ENCODE results near the gene MTMR11. TPM values are rescaled to one million over a fixed set of nuclear protein-coding genes. Genes with fewer than 3 reads are reported as not detected.

MTMR11 gene
- total and polyA plus RNA-seq, 2 of the 13 experiments (the other 11 are each of a cell fraction or from before 2014, with no cell fraction given) = 0.49 to 2.8 TPM

DNA sequence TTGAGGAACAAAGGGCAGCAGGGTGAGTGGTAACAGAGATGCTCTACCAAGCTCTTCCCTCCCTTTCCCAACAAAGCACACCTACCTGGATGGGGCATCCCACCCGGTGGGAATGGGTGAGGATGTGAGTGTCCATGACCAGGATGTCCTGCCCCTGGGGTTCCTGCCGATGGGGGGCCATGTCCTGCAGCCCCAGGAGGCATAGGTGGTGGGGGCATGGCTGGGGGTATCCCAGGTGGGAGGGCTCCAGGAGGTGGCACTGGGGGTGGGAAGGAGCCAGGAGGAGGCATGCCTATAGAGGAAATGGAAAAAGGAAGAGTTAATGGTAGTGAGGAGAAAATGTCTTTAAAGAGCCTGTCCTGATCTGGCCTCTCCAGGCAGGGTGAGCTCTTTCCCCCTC, 10.9 kb downstream of the MTMR11 start:
- ATAC-seq (no peak), FAIRE-seq (no peak), DNase-seq (ENCODE audit: low spot score) (no peak)
- peaks cover 13 to 41% of the 10 kb centered on the region in 2 experiments for H3K36me3 ChIP-seq (replicated peaks in 1 of 2; ENCODE audit: control insufficient read depth in 1 of 2, insufficient read depth in 2 of 2, low read length in 2 of 2)
- no TSS peak for BruUV-seq (replicated peaks)
- H3K27ac ChIP-seq (ENCODE audit: extremely low read length, insufficient read depth, low read length) = no peak overlapping the region
- no peak for TF ChIP-seq KLF12 (CRISPR knock-in tag; IDR thresholded peaks at IDR 0.05; ENCODE audit: borderline replicate concordance)
- TF ChIP-seq ZNF33A (CRISPR knock-in tag; IDR thresholded peaks at IDR 0.05; ENCODE audit: borderline replicate concordance) = no peak
- TF ChIP-seq ZSCAN22 (CRISPR knock-in tag; IDR thresholded peaks at IDR 0.05) = no peak
- TF ChIP-seq BATF2 (CRISPR knock-in tag; IDR thresholded peaks at IDR 0.05) = no peak
- H2AFZ ChIP-seq (ENCODE audit: low read length) = no peak overlapping the region
- no peaks in the 10 kb centered on the region; a peak in 1 of 5 replicates for H3K27me3 ChIP-seq (ENCODE audit: control insufficient read depth in 1 of 2, insufficient read depth in 2 of 2, low read length in 2 of 2)
- H4K20me1 ChIP-seq (ENCODE audit: insufficient read depth, low read length) = 0 out of 2 replicates have a peak, but pooled peaks cover 3% of the 10 kb centered on the region
- no peak overlapping the region for H3K9ac ChIP-seq (ENCODE audit: insufficient read depth, low read depth, low read length)
- peak overlapping the region; percentile 90; the same call in 1 of the 2 replicates for H3K4me2 ChIP-seq (ENCODE audit: low read depth, low read length)
- H3K4me1 ChIP-seq (ENCODE audit: insufficient read depth, low read length) = peaks cover 30% of the 10 kb centered on the region
- POLR2A ChIA-PET = no interaction called here
- no peaks in the 10 kb centered on the region for H3K9me3 ChIP-seq (ENCODE audit: low read length)
- H3K4me3 ChIP-seq (replicated peaks in 1 of 3; ENCODE audit: insufficient read depth in 1 of 3, low read depth in 2 of 3, low read length in 3 of 3) = no peak overlapping the region
- 100% methylated on average over 2 of the region's 2 CpGs for WGBS (ENCODE audit: low lambda C conversion rate)
- intact Hi-C loops (cut with micrococcal nuclease; ENCODE audit: unreplicated experiment) (no loop called here), in situ Hi-C loops (cut with HindIII; ENCODE audit: extremely low pct_ligation_motif_present, low pct_unique_long_range_greater_than_20kb) (no loop called here)
- peaks cover 17% of the 10 kb centered on the region for H3K79me2 ChIP-seq (ENCODE audit: insufficient read depth, low read length)
- CTCF ChIA-PET (ENCODE audit: low intra/inter-chr PET ratio, low total read pairs) = no interaction called here

- H3K9ac ChIP-seq (ENCODE audit: insufficient read depth, low read depth, low read length) = no peak overlapping the region
- H3K9me3 ChIP-seq (ENCODE audit: low read length) = no peaks in the 10 kb centered on the region
- H3K27me3 ChIP-seq (ENCODE audit: control insufficient read depth in 1 of 2, insufficient read depth in 2 of 2, low read length in 2 of 2) = no peaks in the 10 kb centered on the region; a peak in 1 of 5 replicates
- DNase-seq (ENCODE audit: low spot score) = no peak
- 0 out of 2 replicates have a peak, but pooled peaks cover 3% of the 10 kb centered on the region for H4K20me1 ChIP-seq (ENCODE audit: insufficient read depth, low read length)
- H2AFZ ChIP-seq (ENCODE audit: low read length) = no peak overlapping the region
- CTCF ChIA-PET (ENCODE audit: low intra/inter-chr PET ratio, low total read pairs) = no interaction called here
- ATAC-seq = no peak
- no peak for FAIRE-seq
- H3K27ac ChIP-seq (ENCODE audit: extremely low read length, insufficient read depth, low read length) = no peak overlapping the region
- WGBS (ENCODE audit: low lambda C conversion rate) = 93% methylated on average over 3 of the region's 3 CpGs
- POLR2A ChIA-PET = no interaction called here
- no peak overlapping the region for H3K4me2 ChIP-seq (ENCODE audit: low read depth, low read length)
- in situ Hi-C loops (cut with HindIII; ENCODE audit: extremely low pct_ligation_motif_present, low pct_unique_long_range_greater_than_20kb) = no loop called here
- intact Hi-C loops (cut with micrococcal nuclease; ENCODE audit: unreplicated experiment) = no loop called here
- no TSS peak for BruUV-seq (replicated peaks)
- H3K36me3 ChIP-seq (replicated peaks in 1 of 2; ENCODE audit: control insufficient read depth in 1 of 2, insufficient read depth in 2 of 2, low read length in 2 of 2) = peaks cover 13 to 41% of the 10 kb centered on the region in 2 experiments
- peaks cover 17% of the 10 kb centered on the region for H3K79me2 ChIP-seq (ENCODE audit: insufficient read depth, low read length)
- TF ChIP-seq SP4 (CRISPR knock-in tag; IDR thresholded peaks at IDR 0.05) = no peak
- no peak for TF ChIP-seq THAP8 (CRISPR knock-in tag; IDR thresholded peaks at IDR 0.05; ENCODE audit: borderline replicate concordance)
- no peak for TF ChIP-seq ZNF256 (CRISPR knock-in tag; conservative IDR thresholded peaks at IDR 0.05)
- TF ChIP-seq PITX1 (CRISPR knock-in tag; IDR thresholded peaks at IDR 0.05) = no peak
- no peak for TF ChIP-seq ZNF138 (CRISPR knock-in tag; IDR thresholded peaks at IDR 0.05; ENCODE audit: low read depth)
- TF ChIP-seq ATF7 (IDR thresholded peaks at IDR 0.05) = no peak
- TF ChIP-seq ATF7 (CRISPR knock-in tag; IDR thresholded peaks at IDR 0.05) = no peak
- no peak for TF ChIP-seq GATAD2A (CRISPR knock-in tag; IDR thresholded peaks at IDR 0.05)
- TF ChIP-seq HCFC1 (IDR thresholded peaks at IDR 0.05; ENCODE audit: low read depth, low read length) = no peak
- no peak for TF ChIP-seq SP2 (CRISPR knock-in tag; IDR thresholded peaks at IDR 0.05)
- no peak for TF ChIP-seq ZNF746 (CRISPR knock-in tag; IDR thresholded peaks at IDR 0.05)
- no peak for TF ChIP-seq CAMTA2 (CRISPR knock-in tag; IDR thresholded peaks at IDR 0.05; ENCODE audit: borderline replicate concordance)
- TF ChIP-seq ZNF660 (CRISPR knock-in tag; IDR thresholded peaks at IDR 0.05; ENCODE audit: borderline replicate concordance, low read depth) = no peak
- TF ChIP-seq ZNF207 (IDR thresholded peaks at IDR 0.05; ENCODE audit: borderline replicate concordance) = no peak
- H3K4me1 ChIP-seq (ENCODE audit: insufficient read depth, low read length) = peaks cover 30% of the 10 kb centered on the region
- no peak overlapping the region for H3K4me3 ChIP-seq (replicated peaks in 1 of 3; ENCODE audit: insufficient read depth in 1 of 3, low read depth in 2 of 3, low read length in 3 of 3)
Measured at GRCh38 chr1:149925345-149925744, 11.3 kb downstream of the MTMR11 start.
